Body of pancreas (tissue), 4 donors: ENCODE results near the gene CHI3L2. TPM values are rescaled to one million over a fixed set of nuclear protein-coding genes. Genes with fewer than 3 reads are reported as not detected.

Experiments used
- ATAC-seq: fragments of 150-250 bp; one replicate; pipeline ENCODE4 v1.9.1; 2016
- DNase-seq, 4 donors: peaks; one replicate each; pipeline ENCODE4 v3.0.0-alpha.2; 2019
- H3K27ac ChIP-seq, 4 donors: fragments of 200-600 bp; sonication (generic); 1 replicate in 3 of 4; 2 replicates in 1 of 4; pipeline versions ENCODE4 v1.5.1 to v1.6.1; 2016 to 2019; ENCODE audit warnings: mild to moderate bottlenecking in 1 of 4, mixed read lengths in 1 of 4, moderate library complexity in 1 of 4
- H3K27me3 ChIP-seq, 2 donors: fragments of 200-600 bp; sonication (generic); one replicate each; pipeline ENCODE4 v1.6.0; 2016; ENCODE audit warnings: mild to moderate bottlenecking in 1 of 2
- H3K36me3 ChIP-seq, 2 donors: fragments of 200-600 bp; sonication (generic); replicated peaks in 1 of 2; 2 replicates each; pipeline ENCODE4 v1.5.1; 2016; ENCODE audit warnings: low read depth in 2 of 2; ENCODE audit not compliant: insufficient read depth in 1 of 2
- H3K4me1 ChIP-seq: fragments of 200-600 bp; sonication (generic); one replicate; pipeline ENCODE4 v1.6.0; 2016
- H3K4me3 ChIP-seq, 2 donors: fragments of 200-600 bp; sonication (generic); 1 replicate in 1 of 2; 2 replicates in 1 of 2; pipeline ENCODE4 v1.5.1; 2016 to 2019
- H3K9me3 ChIP-seq, 3 donors: fragments of 200-600 bp; sonication (generic); 1 replicate in 2 of 3; 2 replicates in 1 of 3; pipeline ENCODE4 v1.5.1; 2016
- POLR2A ChIP-seq, 3 donors: fragments of 450-650 bp; IDR thresholded peaks; one replicate each; pipeline ENCODE4 v1.6.1; 2016; ENCODE audit warnings: antibody characterized with exemption in 3 of 3, mild to moderate bottlenecking in 2 of 3
- WGBS, 2 donors: methylation state at CpG; one replicate each; pipeline ENCODE4 v1.1.5; 2017; 5-methylcytosine and 5-hydroxymethylcytosine counted together
- intact Hi-C: fragments of 100-400 bp; cut with DNase I; formaldehyde crosslinking; loops from one replicate; pipeline ENCODE4 v1.15.1; 2023
- total RNA-seq, 2 donors: library from RNA; depleted of rRNA; stranded (reverse); fragments of >200 nt; gene quantifications; one replicate each; pipeline ENCODE4 v1.1.0, GENCODE V29; 2016
- TF ChIP-seq, protein P1 (sequence below), 7 experiments: fragments of 450-650 bp in 4 of 7; fragments of 200-600 bp in 3 of 7; sonication (generic) in 3 of 7; IDR thresholded peaks; one replicate each; pipeline ENCODE4 v1.5.1; 2016 to 2019; ENCODE audit warnings: antibody characterized with exemption in 7 of 7

CHI3L2 gene
- total RNA-seq, 2 donors from 2014 or later, result not detected

DNA sequence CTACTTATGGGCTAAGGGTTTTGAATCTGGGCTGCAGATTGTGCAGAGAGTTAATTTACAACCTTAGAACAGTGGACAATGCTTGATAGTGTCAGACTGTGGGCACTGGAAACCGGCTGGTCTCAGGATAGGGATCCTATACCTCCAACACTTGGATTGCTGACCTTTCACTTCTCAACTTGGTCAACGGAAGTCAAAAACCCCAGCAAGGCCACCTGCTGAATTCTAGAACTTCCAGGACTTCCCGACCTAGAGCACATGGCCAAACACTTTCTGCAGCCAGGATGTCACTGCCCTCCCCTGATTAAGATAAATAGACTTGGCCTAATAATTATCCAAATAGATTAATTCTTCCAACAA lies 26.7 kb upstream of the CHI3L2 start:
- H3K27me3 ChIP-seq, result no peaks in the 10 kb centered on the region
- no peak overlapping the region for H3K4me3 ChIP-seq
- H3K4me1 ChIP-seq, result peaks cover 65% of the 10 kb centered on the region
- intact Hi-C loops, result no loop called here
- no peaks in the 10 kb centered on the region for H3K9me3 ChIP-seq
- peak overlapping the region in 3 of 4 donors; percentile 64 to 96 (median 93) for H3K27ac ChIP-seq
- no peak for TF ChIP-seq POLR2A (IDR thresholded peaks at IDR 0.05)
- TF ChIP-seq, protein P1, sequence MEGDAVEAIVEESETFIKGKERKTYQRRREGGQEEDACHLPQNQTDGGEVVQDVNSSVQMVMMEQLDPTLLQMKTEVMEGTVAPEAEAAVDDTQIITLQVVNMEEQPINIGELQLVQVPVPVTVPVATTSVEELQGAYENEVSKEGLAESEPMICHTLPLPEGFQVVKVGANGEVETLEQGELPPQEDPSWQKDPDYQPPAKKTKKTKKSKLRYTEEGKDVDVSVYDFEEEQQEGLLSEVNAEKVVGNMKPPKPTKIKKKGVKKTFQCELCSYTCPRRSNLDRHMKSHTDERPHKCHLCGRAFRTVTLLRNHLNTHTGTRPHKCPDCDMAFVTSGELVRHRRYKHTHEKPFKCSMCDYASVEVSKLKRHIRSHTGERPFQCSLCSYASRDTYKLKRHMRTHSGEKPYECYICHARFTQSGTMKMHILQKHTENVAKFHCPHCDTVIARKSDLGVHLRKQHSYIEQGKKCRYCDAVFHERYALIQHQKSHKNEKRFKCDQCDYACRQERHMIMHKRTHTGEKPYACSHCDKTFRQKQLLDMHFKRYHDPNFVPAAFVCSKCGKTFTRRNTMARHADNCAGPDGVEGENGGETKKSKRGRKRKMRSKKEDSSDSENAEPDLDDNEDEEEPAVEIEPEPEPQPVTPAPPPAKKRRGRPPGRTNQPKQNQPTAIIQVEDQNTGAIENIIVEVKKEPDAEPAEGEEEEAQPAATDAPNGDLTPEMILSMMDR (IDR thresholded peaks at IDR 0.05), result no peak
- ATAC-seq (no peak), DNase-seq (no peak)
- H3K36me3 ChIP-seq, result no peaks in the 10 kb centered on the region
- 30 to 36% methylated on average over 3 of the region's 3 CpGs for WGBS, 2 donors

DNA sequence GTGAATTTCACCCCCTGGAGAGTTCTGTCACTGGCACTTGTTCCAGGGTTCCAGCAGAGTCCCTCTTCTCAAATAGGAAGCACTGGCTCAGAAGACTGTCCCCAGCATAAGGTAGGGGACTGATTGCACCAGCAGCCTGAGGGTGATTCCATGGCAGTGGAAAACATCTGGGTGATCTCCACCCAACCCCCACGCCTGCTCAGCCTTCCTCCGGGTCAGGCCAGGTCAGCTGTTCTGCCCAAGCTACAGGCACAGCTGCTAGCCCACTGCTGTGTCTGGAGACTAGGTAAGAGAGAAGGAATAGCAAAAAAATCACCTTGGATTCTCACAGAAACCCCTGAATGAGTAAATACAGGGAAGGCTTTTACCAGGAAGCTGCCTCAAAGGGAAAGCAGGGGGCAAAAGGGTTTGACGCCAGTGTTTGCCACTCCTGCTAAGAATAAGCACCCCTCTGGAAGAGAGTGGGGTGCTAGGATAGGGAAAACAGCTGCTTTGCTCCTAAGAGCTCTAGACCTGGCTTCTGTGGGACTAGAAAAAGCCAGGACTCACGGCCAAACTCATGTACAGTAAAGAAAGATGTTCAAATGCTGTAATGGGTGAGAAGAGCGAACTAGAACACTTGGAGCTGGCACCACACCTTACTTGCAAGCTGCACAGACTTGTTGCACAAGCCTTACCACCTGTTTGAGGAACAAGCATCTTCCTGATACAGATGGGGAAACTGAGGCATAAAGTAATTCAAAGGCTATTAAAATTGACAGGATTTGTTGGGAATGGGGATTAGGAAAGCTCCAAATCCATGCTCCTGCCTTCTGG lies 26.0 kb upstream of the CHI3L2 start:
- H3K27ac ChIP-seq, result peak overlapping the region; percentile 64 to 96 (median 88)
- DNase-seq (peak in 1 of 4 donors; percentile 49), ATAC-seq (no peak)
- 66 to 67% methylated on average over 5 of the region's 5 CpGs for WGBS, 2 donors
- no peak for TF ChIP-seq POLR2A (IDR thresholded peaks at IDR 0.05)
- TF ChIP-seq, protein P1 (IDR thresholded peaks at IDR 0.05), result no peak
- intact Hi-C loops, result no loop called here
- no peaks in the 10 kb centered on the region for H3K9me3 ChIP-seq
- H3K4me3 ChIP-seq, result no peak overlapping the region
- H3K27me3 ChIP-seq, result no peaks in the 10 kb centered on the region
- H3K36me3 ChIP-seq, result no peaks in the 10 kb centered on the region
- peaks cover 65% of the 10 kb centered on the region for H3K4me1 ChIP-seq

DNA sequence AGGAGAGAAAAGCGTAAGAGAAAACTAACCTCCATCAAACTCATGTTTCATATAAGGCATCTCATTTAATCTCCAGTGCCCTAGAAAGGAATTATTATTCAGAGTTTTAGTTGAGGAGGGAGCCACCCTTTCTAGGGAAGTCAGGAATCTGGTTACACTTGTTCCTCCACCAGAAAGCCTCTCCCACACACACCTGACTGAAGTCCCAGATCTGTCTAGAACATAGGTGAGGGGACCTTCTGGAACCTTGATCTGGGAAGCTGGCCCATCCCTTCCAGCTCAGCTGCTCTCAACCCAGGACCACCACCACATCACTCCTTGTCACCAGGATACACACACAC lies 25.2 kb upstream of the CHI3L2 start:
- DNase-seq (peak in 1 of 4 donors; percentile 28), ATAC-seq (no peak)
- peaks cover 65% of the 10 kb centered on the region for H3K4me1 ChIP-seq
- H3K4me3 ChIP-seq, result no peak overlapping the region
- H3K27ac ChIP-seq, result peak overlapping the region; percentile 83 to 98 (median 94)
- H3K9me3 ChIP-seq, result no peaks in the 10 kb centered on the region
- TF ChIP-seq, protein P1 (IDR thresholded peaks at IDR 0.05), result no peak
- TF ChIP-seq POLR2A (IDR thresholded peaks at IDR 0.05), result no peak
- WGBS, 2 donors, result 87 to 97% methylated on average over 1 of the region's 1 CpG
- intact Hi-C loops, result no loop called here
- no peaks in the 10 kb centered on the region for H3K36me3 ChIP-seq
- H3K27me3 ChIP-seq, result no peaks in the 10 kb centered on the region

DNA sequence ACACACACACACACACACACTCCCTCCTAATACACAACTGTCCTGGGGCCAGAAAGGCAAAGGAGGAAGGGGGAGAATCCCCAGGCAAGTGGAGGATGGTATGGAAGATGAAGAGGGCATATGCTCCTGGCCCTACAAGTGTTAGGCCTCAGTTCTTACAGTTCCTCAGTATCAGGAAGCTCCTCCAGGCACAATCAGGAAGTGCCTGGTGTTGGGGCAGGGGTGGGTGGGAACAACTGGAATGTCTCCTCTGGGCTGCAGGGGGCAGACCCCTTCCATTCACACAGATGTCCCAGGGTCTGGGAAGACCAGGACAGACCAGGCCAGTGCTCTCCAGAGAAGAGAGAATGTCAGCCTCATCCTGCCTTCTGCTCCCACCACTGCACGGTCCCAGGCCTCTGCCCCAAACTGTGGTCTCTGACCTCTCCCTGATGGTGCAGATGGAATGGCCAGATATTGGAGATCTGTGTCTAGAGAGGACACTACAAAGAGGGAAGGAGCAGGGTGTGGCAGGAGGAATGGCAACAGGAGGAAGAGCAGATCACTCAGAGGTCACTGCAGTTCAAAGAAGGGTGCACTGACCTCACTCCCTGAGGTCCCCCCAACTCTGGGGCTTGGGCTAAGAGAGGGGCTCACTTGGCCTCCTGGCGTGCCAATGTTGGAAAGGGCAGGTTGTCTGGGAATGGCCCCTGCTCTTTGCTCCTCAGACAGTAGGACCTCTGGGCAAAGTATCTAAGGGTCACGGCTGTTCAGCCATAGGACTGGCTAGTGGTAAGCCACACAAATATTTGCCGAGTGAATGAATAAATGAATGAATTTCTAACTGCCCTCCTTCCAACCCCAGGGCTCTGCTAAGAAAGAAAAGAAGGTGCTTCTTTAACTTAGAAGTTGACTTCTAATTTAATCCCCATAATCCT lies 24.5 kb upstream of the CHI3L2 start:
- no peak for DNase-seq
- Histone ChIP-seq H3K9me3 (no peaks in the 10 kb centered on the region), H3K27me3 (no peaks in the 10 kb centered on the region), H3K4me1 (peaks cover 65% of the 10 kb centered on the region), H3K36me3 (no peaks in the 10 kb centered on the region), H3K4me3 (peak overlapping the region in 1 of 2 donors; percentile 66), H3K27ac (peak overlapping the region; percentile 83 to 98 (median 94))
- no peak for TF ChIP-seq POLR2A (IDR thresholded peaks at IDR 0.05)
- ATAC-seq, result no peak
- intact Hi-C loops, result no loop called here
- WGBS, 2 donors, result 38 to 39% methylated on average over 3 to 4 of the region's 4 CpGs

DNA sequence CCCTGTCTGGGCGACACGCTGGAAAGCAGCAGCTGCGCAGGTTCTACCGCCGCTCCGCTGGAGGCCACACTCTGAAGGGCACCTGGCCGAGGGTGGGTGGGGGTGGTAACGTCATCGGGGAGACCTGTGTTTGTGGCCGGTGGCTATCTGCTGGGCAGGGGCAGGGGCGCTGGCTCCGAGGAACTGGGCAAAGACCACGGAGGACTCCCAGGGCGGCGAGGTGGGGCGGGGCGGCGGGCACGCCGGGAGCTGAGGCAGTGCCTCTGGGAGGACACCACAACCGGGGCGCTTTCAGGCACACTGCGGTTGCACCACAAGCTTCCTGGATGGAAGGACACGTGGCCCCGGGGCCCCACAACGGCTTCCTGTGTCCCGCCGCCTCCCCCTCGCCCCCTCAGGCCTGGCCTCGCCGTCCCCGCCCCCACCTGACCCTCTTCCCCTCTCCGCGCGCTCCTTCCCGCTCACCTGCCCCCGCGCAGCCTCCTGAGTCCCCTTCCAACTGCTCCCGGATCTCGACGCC lies 23.8 kb upstream of the CHI3L2 start:
- DNase-seq, result peak; percentile 79 to 92 (median 85)
- Histone ChIP-seq H3K4me1 (peaks cover 60% of the 10 kb centered on the region), H3K36me3 (no peaks in the 10 kb centered on the region), H3K27me3 (no peaks in the 10 kb centered on the region), H3K4me3 (peak overlapping the region; percentile 66 to 94), H3K9me3 (no peaks in the 10 kb centered on the region), H3K27ac (peak overlapping the region; percentile 83 to 98 (median 94))
- TF ChIP-seq POLR2A (IDR thresholded peaks at IDR 0.05), result peak in 2 of 3 donors; percentile 63 to 64
- TF ChIP-seq, protein P1 (IDR thresholded peaks at IDR 0.05), result no peak
- 6% methylated on average over 38 of the region's 41 CpGs; no CpG with 5 or more reads in 1 of the 2 donors for WGBS, 2 donors
- intact Hi-C loops, result no loop called here
- peak; percentile 70 for ATAC-seq
